PC-9 (cell line): ENCODE data around the gene BHMT2. TPM values are rescaled to one million over a fixed set of nuclear protein-coding genes. Genes with fewer than 3 reads are reported as not detected.

ENCODE experiments used
- BruUV-seq: library from RNA; stranded (reverse); fragments of 400-500 nt; replicated peaks from 2 replicates; lab custom pipeline; 2021; lab: Mats Ljungman, UMichigan
- CTCF ChIA-PET: fragments of 300-600 bp; sonication (Branson Sonifier 250); formaldehyde crosslinking; loops from one replicate; lab custom pipeline; 2022; ENCODE audit warnings: antibody characterized with exemption; lab: Charles Lee
- POLR2A ChIA-PET: fragments of 300-600 bp; sonication (Branson Sonifier 250); formaldehyde crosslinking; loops from one replicate; lab custom pipeline; 2022; ENCODE audit warnings: antibody characterized with exemption; ENCODE audit not compliant: unreplicated experiment; lab: Charles Lee
- DNase-seq, 2 experiments: peaks; one replicate each; pipeline versions ENCODE4 v3.0.0 to v3.0.0-alpha.2; 2015 to 2022; ENCODE audit warnings: mixed read lengths in 1 of 2
- H2AFZ ChIP-seq: fragments of 200-600 bp; sonication (generic); 2 replicates; pipeline ENCODE4 v1.8.1; 2017; ENCODE audit warnings: antibody characterized with exemption
- H3F3A ChIP-seq: fragments of 200-600 bp; sonication (generic); 2 replicates; pipeline ENCODE4 v1.8.1; 2017; ENCODE audit warnings: antibody characterized with exemption, mild to moderate bottlenecking, low read depth; ENCODE audit not compliant: insufficient read depth
- H3K27ac ChIP-seq: fragments of 200-600 bp; sonication (generic); 2 replicates; pipeline ENCODE4 v1.6.1; 2016; ENCODE audit warnings: mixed run types
- H3K27me3 ChIP-seq: fragments of 200-600 bp; sonication (generic); 2 replicates; pipeline ENCODE4 v1.6.1; 2016; ENCODE audit warnings: low read depth, mixed run types; ENCODE audit not compliant: insufficient read depth
- H3K36me3 ChIP-seq: fragments of 200-600 bp; sonication (generic); 2 replicates; pipeline ENCODE4 v1.6.1; 2016; ENCODE audit warnings: low read depth, mixed run types
- H3K4me1 ChIP-seq: fragments of 200-600 bp; sonication (generic); replicated peaks from 2 replicates; pipeline ENCODE4 v1.6.1; 2016; ENCODE audit warnings: mixed run types; ENCODE audit not compliant: insufficient read depth
- H3K4me2 ChIP-seq: fragments of 200-600 bp; sonication (generic); 2 replicates; pipeline ENCODE4 v1.6.1; 2017; ENCODE audit warnings: mixed run types
- H3K4me3 ChIP-seq: fragments of 200-600 bp; sonication (generic); 2 replicates; pipeline ENCODE4 v1.6.1; 2016; ENCODE audit warnings: mixed run types
- H3K79me2 ChIP-seq: fragments of 200-600 bp; sonication (generic); 2 replicates; pipeline ENCODE4 v1.6.1; 2017; ENCODE audit warnings: low read depth, mixed run types
- H3K9me2 ChIP-seq: fragments of 200-600 bp; sonication (generic); 2 replicates; pipeline ENCODE4 v1.8.1; 2017; ENCODE audit warnings: mild to moderate bottlenecking; ENCODE audit not compliant: insufficient read depth
- H3K9me3 ChIP-seq: fragments of 200-600 bp; sonication (generic); 2 replicates; pipeline ENCODE4 v1.8.1; 2016; ENCODE audit warnings: low read depth; ENCODE audit not compliant: insufficient read depth
- H4K20me1 ChIP-seq: fragments of 200-600 bp; sonication (generic); 2 replicates; pipeline ENCODE4 v1.8.1; 2017; ENCODE audit not compliant: insufficient read depth
- EZH2 ChIP-seq: fragments of 200-600 bp; sonication (generic); IDR thresholded peaks from 2 replicates; pipeline ENCODE4 v1.8.0; 2017; ENCODE audit warnings: antibody characterized with exemption, low read depth
- intact Hi-C: fragments of 100-400 bp; cut with micrococcal nuclease; formaldehyde crosslinking; loops from one replicate; pipeline ENCODE4 v1.10.0; 2022; ENCODE audit not compliant: unreplicated experiment
- total RNA-seq: library from RNA; stranded (reverse); gene quantifications from 2 replicates; pipeline ENCODE4 v1.2.3, GENCODE V29; 2021
- TF ChIP-seq, protein P1 (sequence below): fragments of 200-600 bp; sonication (generic); conservative IDR thresholded peaks from 2 replicates; pipeline ENCODE4 v1.6.1; 2017; ENCODE audit warnings: mixed run types, antibody characterized with exemption, mild to moderate bottlenecking, moderate library complexity

The BHMT2 gene
- total RNA-seq, 1 experiment from 2014 or later: not detected

DNA sequence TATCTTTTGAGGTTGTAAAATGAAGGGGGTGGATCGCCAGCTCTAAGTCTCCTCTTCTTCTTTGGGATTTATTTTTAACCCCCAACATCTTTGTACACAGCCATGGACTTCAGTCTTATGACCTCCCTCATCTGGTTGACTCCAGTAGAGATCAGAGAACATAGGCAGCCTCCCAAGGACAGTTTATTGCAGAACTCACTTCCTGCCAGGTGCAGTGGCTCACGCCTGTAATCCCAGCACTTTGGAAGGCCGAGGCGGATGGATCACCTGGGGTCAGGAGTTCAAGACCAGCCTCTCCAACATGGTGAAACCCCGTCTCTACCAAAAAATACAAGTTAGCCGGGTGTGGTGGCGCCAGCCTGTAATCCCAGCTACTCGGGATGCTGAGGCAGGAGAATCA, 39.2 kb downstream of the BHMT2 start:
- H2AFZ ChIP-seq: no peak overlapping the region
- no peak for TF ChIP-seq EZH2
- TF ChIP-seq, protein P1, sequence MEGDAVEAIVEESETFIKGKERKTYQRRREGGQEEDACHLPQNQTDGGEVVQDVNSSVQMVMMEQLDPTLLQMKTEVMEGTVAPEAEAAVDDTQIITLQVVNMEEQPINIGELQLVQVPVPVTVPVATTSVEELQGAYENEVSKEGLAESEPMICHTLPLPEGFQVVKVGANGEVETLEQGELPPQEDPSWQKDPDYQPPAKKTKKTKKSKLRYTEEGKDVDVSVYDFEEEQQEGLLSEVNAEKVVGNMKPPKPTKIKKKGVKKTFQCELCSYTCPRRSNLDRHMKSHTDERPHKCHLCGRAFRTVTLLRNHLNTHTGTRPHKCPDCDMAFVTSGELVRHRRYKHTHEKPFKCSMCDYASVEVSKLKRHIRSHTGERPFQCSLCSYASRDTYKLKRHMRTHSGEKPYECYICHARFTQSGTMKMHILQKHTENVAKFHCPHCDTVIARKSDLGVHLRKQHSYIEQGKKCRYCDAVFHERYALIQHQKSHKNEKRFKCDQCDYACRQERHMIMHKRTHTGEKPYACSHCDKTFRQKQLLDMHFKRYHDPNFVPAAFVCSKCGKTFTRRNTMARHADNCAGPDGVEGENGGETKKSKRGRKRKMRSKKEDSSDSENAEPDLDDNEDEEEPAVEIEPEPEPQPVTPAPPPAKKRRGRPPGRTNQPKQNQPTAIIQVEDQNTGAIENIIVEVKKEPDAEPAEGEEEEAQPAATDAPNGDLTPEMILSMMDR: no peak
- DNase-seq: no peak
- H3F3A ChIP-seq: no peaks in the 10 kb centered on the region
- no peak overlapping the region for H3K4me2 ChIP-seq
- no peaks in the 10 kb centered on the region for H3K9me3 ChIP-seq
- intact Hi-C loops: no loop called here
- ChIA-PET POLR2A (no interaction called here), CTCF (interaction anchor here (0.7 kb wide), 1 partner anchor 15 kb away, joined by 3 read pairs; no protein-coding TSS in a partner anchor)
- H3K36me3 ChIP-seq: no peaks in the 10 kb centered on the region
- no peaks in the 10 kb centered on the region for H3K4me1 ChIP-seq
- H3K27me3 ChIP-seq: no peaks in the 10 kb centered on the region
- no peak overlapping the region for H3K27ac ChIP-seq
- no peaks in the 10 kb centered on the region for H3K79me2 ChIP-seq
- no peaks in the 10 kb centered on the region for H3K9me2 ChIP-seq
- H3K4me3 ChIP-seq: no peak overlapping the region
- no TSS peak for BruUV-seq
- H4K20me1 ChIP-seq: no peaks in the 10 kb centered on the region

DNA sequence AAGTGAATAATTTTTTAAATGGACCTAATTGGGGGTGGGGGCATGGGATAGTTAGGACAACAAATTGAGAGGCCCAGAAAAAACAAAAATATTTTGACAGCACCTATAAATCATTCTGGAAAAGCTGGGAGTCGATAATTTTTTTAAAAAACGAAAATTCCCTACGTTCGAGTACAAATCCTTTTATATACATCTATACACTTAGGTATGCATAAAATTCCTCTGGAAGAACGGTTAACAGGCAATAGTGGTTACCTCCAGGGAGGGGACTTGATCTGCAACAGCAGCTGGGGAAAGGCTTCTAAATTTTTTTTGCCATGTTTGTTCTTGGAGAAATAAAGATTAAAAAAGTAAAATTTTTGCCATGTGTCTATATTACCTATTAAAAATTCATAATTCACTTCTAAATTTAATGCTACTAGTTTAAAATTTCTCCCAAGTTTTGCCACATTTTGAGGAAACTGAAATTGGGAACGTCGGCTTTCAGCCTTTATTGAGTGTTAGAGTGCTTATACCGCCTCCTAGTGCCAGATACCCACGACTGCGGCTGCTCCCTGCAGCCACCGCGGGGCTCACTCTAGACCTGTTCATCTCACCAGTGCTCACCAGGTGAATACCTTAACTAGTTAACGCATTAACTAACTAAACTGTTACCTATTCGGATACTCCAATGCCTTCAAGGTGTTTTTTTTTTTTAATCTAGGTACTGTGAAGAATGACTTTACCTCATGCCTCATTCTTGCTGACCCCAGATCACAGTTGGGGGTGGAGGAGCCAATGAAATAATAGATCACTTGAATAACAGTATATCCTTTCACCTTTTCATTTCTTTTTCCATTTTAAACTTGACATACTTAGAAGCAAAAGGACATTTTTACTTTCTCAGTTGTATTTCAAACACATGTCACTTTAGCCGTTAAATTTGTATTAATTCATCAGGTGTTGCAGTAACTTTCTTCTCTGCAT, 40.2 kb downstream of the BHMT2 start:
- H4K20me1 ChIP-seq: no peaks in the 10 kb centered on the region
- no peaks in the 10 kb centered on the region for H3K9me2 ChIP-seq
- no TSS peak for BruUV-seq
- no peaks in the 10 kb centered on the region for H3K4me1 ChIP-seq
- no peak overlapping the region for H3K4me2 ChIP-seq
- no peak overlapping the region for H3K4me3 ChIP-seq
- H3K36me3 ChIP-seq: no peaks in the 10 kb centered on the region
- TF ChIP-seq, protein P1: peak; percentile 39; the same call in 1 of the 2 replicates
- TF ChIP-seq EZH2: no peak
- intact Hi-C loops: no loop called here
- no peak for DNase-seq
- no peaks in the 10 kb centered on the region for H3K79me2 ChIP-seq
- H3K9me3 ChIP-seq: no peaks in the 10 kb centered on the region
- ChIA-PET CTCF (no interaction called here), POLR2A (no interaction called here)
- H3K27ac ChIP-seq: no peak overlapping the region
- no peaks in the 10 kb centered on the region for H3K27me3 ChIP-seq
- H3F3A ChIP-seq: no peaks in the 10 kb centered on the region
- no peak overlapping the region for H2AFZ ChIP-seq

DNA sequence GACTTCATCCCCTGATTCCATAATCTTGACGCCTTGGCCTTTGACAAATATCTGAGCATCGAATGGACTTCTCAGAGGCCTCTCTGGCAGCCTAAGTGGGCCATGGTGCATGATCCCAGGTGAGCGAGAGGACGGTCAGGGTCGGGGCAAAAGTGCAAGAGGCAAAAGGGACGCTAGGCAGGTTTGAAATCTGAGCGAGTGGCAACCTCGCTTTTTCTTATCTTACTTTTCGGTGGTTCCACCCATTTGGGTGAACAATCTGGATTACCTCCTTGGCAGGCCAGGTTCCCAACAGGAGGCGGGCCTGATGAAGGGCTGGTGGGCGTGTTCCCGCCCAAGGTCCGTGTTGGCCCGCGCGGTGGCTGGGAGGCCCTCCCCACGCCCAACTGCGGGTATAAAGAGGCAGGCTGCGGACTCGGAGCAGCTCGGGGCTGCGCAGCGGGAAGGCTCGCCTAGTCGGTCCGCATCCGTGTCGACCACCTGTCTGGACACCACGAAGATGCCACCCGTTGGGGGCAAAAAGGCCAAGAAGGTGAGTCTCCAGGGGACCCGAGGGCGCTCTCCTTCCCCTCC, 41.9 kb downstream of the BHMT2 start, which contains the start of gene BHMT:
Gene BHMT (plus strand): TSS at position 423 of the 573 bp plus-strand sequence. CDS start 77 bp downstream, at position 500.
- Histone ChIP-seq H3K4me1 (no peaks in the 10 kb centered on the region), H3K79me2 (no peaks in the 10 kb centered on the region), H3K9me3 (no peaks in the 10 kb centered on the region), H3K27ac (no peak within 1 kb of the TSS), H2AFZ (no peak within 1 kb of the TSS), H3K36me3 (no peaks in the 10 kb centered on the region), H4K20me1 (no peaks in the 10 kb centered on the region), H3K27me3 (no peaks in the 10 kb centered on the region), H3K4me3 (no peak within 1 kb of the TSS), H3K4me2 (no peak within 1 kb of the TSS), H3K9me2 (no peaks in the 10 kb centered on the region), H3F3A (no peaks in the 10 kb centered on the region)
- DNase-seq: no peak
- TF ChIP-seq, protein P1: no peak
- no peak for TF ChIP-seq EZH2
- no TSS peak for BruUV-seq
- CTCF ChIA-PET: no interaction called here
- POLR2A ChIA-PET: no interaction called here
- intact Hi-C loops: no loop called here
